Caki2 (cell line): ENCODE measurements around the gene POP7. TPM values are rescaled to one million over a fixed set of nuclear protein-coding genes. Genes with fewer than 3 reads are reported as not detected.

Experiments
- DNase-seq: peaks from one replicate; pipeline ENCODE4 v3.0.0-alpha.2; 2015; ENCODE audit warnings: low read depth
- in situ Hi-C: cut with HindIII; loops from 2 replicates; pipeline ENCODE4 v1.10.0; 2016; ENCODE audit warnings: low sequenced_read_pairs, low pct_unique_long_range_greater_than_20kb, mixed read lengths
- total RNA-seq: library from RNA; depleted of rRNA; stranded (reverse); fragments of >200 nt; shearing (Covaris generic); gene quantifications from 2 replicates; pipeline ENCODE4 v1.2.3, GENCODE V29; 2014; ENCODE audit warnings: low replicate concordance

POP7 gene
- total RNA-seq, 1 experiment from 2014 or later: 126 TPM

GRCh38 chr7:100677308-100678267 lies 28.3 kb upstream of the POP7 start:
- in situ Hi-C loops: no loop called here
- DNase-seq: no peak

GRCh38 chr7:100678291-100678984 lies 27.5 kb upstream of the POP7 start:
- DNase-seq: no peak
- in situ Hi-C loops: no loop called here

GRCh38 chr7:100679129-100679926 lies 26.6 kb upstream of the POP7 start:
- in situ Hi-C loops: no loop called here
- no peak for DNase-seq

- DNase-seq: no peak
- in situ Hi-C loops: no loop called here
Measured at GRCh38 chr7:100679927-100680575, 25.9 kb upstream of the POP7 start.

GRCh38 chr7:100680576-100681271 lies 25.2 kb upstream of the POP7 start:
- in situ Hi-C loops: no loop called here
- no peak for DNase-seq

- DNase-seq: no peak
- in situ Hi-C loops: no loop called here
Measured at GRCh38 chr7:100681491-100682227, 24.3 kb upstream of the POP7 start.

GRCh38 chr7:100682228-100682741 lies 23.6 kb upstream of the POP7 start:
- in situ Hi-C loops: no loop called here
- DNase-seq: no peak

GRCh38 chr7:100682991-100683658 lies 22.8 kb upstream of the POP7 start:
- DNase-seq: no peak
- in situ Hi-C loops: no loop called here

GRCh38 chr7:100683659-100684533 lies 22.0 kb upstream of the POP7 start:
- no peak for DNase-seq
- in situ Hi-C loops: no loop called here

- DNase-seq: no peak
- in situ Hi-C loops: no loop called here
Measured at GRCh38 chr7:100684534-100685042, 21.3 kb upstream of the POP7 start.

- DNase-seq: no peak
- in situ Hi-C loops: no loop called here
Measured at GRCh38 chr7:100685049-100685605, 20.8 kb upstream of the POP7 start.

GRCh38 chr7:100685631-100686145 lies 20.2 kb upstream of the POP7 start:
- in situ Hi-C loops: no loop called here
- no peak for DNase-seq

- in situ Hi-C loops: no loop called here
- no peak for DNase-seq
Measured at GRCh38 chr7:100686201-100686821, 19.6 kb upstream of the POP7 start.

GRCh38 chr7:100686822-100687211 lies 19.1 kb upstream of the POP7 start:
- in situ Hi-C loops: no loop called here
- no peak for DNase-seq
